IMR-90 (cell line): ENCODE measurements around the gene COL28A1. TPM values are rescaled to one million over a fixed set of nuclear protein-coding genes. Genes with fewer than 3 reads are reported as not detected.

ENCODE experiments used
- ATAC-seq: fragments of 200-7000 bp; cut with Tn5 transposase; 2 replicates; pipeline ENCODE4 v1.9.1; 2020; ENCODE audit warnings: low read depth, mild to moderate bottlenecking, moderate library complexity
- BruUV-seq: library from RNA; stranded (reverse); fragments of 400-500 nt; replicated peaks from 2 replicates; lab custom pipeline; 2021; lab: Mats Ljungman, UMichigan
- CTCF ChIA-PET: fragments of 300-600 bp; formaldehyde crosslinking; extraction: SDS; loops from one replicate; lab custom pipeline; 2021; ENCODE audit warnings: antibody characterized with exemption; lab: Yijun Ruan, JAX
- POLR2A ChIA-PET: fragments of 300-600 bp; sonication (Branson Sonifier 250); formaldehyde crosslinking; loops from one replicate; lab custom pipeline; 2022; ENCODE audit warnings: antibody characterized with exemption; ENCODE audit not compliant: unreplicated experiment; lab: Charles Lee
- DNase-seq: peaks from one replicate; pipeline ENCODE4 v3.0.0; 2013
- H2AFZ ChIP-seq: replicated peaks from 2 replicates; pipeline ENCODE3; 2013; ENCODE audit warnings: low read length, mild to moderate bottlenecking; ENCODE audit not compliant: poor library complexity
- H2AK5ac ChIP-seq: 2 replicates; pipeline ENCODE4 v1.6.1; 2013; ENCODE audit warnings: low read depth, low read length, inconsistent platforms
- H2AK9ac ChIP-seq: replicated peaks from 2 replicates; pipeline ENCODE3; 2013; ENCODE audit warnings: mild to moderate bottlenecking, low read depth, low read length, moderate library complexity; ENCODE audit not compliant: poor library complexity
- H2BK120ac ChIP-seq: 2 replicates; pipeline ENCODE4 v1.6.1; 2013; ENCODE audit warnings: low read depth, low read length, inconsistent platforms
- H2BK15ac ChIP-seq: 3 replicates; pipeline ENCODE4 v1.6.1; 2013; ENCODE audit warnings: low read depth, low read length, inconsistent platforms
- H2BK20ac ChIP-seq: 2 replicates; pipeline ENCODE4 v1.6.1; 2013; ENCODE audit warnings: low read depth, mild to moderate bottlenecking, inconsistent platforms, low read length, moderate library complexity
- H2BK5ac ChIP-seq: 2 replicates; pipeline ENCODE4 v1.6.1; 2013; ENCODE audit warnings: mild to moderate bottlenecking, low read depth, low read length, inconsistent platforms; ENCODE audit not compliant: poor library complexity, severe bottlenecking
- H3K14ac ChIP-seq: replicated peaks from 2 replicates; pipeline ENCODE4 v1.6.1; 2013; ENCODE audit warnings: low read depth, low read length, inconsistent platforms
- H3K18ac ChIP-seq: 2 replicates; pipeline ENCODE4 v1.6.1; 2013; ENCODE audit warnings: low read depth, low read length, control low read depth
- H3K23ac ChIP-seq: 2 replicates; pipeline ENCODE4 v1.6.1; 2013; ENCODE audit warnings: low read depth, low read length, inconsistent platforms
- H3K27ac ChIP-seq: 2 replicates; pipeline ENCODE4 v1.5.1; 2013; ENCODE audit warnings: mild to moderate bottlenecking, control low read depth, low read length; ENCODE audit not compliant: insufficient read depth
- H3K27me3 ChIP-seq: 2 replicates; pipeline ENCODE4 v1.6.1; 2013; ENCODE audit warnings: low read length; ENCODE audit not compliant: control insufficient read depth, insufficient read depth
- H3K36me3 ChIP-seq: 2 replicates; pipeline ENCODE4 v1.6.1; 2013; ENCODE audit warnings: low read length, mixed read lengths; ENCODE audit not compliant: control insufficient read depth, insufficient read depth
- H3K4ac ChIP-seq: 2 replicates; pipeline ENCODE4 v1.6.1; 2013; ENCODE audit warnings: low read depth, low read length, inconsistent platforms
- H3K4me1 ChIP-seq: 2 replicates; pipeline ENCODE4 v1.6.1; 2013; ENCODE audit warnings: low read length, mixed read lengths; ENCODE audit not compliant: control insufficient read depth, insufficient read depth
- H3K4me2 ChIP-seq: 2 replicates; pipeline ENCODE4 v1.6.1; 2013; ENCODE audit warnings: low read depth, mild to moderate bottlenecking, control low read depth, low read length, moderate library complexity
- H3K4me3 ChIP-seq: 2 replicates; pipeline ENCODE4 v1.5.1; 2013; ENCODE audit warnings: low read depth, mild to moderate bottlenecking, control low read depth, low read length, moderate library complexity; ENCODE audit not compliant: insufficient read depth
- H3K56ac ChIP-seq: 2 replicates; pipeline ENCODE4 v1.6.1; 2013; ENCODE audit warnings: low read length, inconsistent platforms; ENCODE audit not compliant: insufficient read depth; ENCODE audit errors: extremely low read depth
- H3K79me1 ChIP-seq, 2 experiments: 2 replicates each; pipeline ENCODE4 v1.6.1; 2013; ENCODE audit warnings: low read length in 2 of 2, inconsistent platforms in 1 of 2, low read depth in 1 of 2
- H3K9ac ChIP-seq: 2 replicates; pipeline ENCODE4 v1.6.1; 2013; ENCODE audit warnings: low read depth, low read length, control low read depth
- H3K9me1 ChIP-seq: 2 replicates; pipeline ENCODE4 v1.6.1; 2013; ENCODE audit warnings: low read length, inconsistent platforms; ENCODE audit not compliant: insufficient read depth
- H3K9me3 ChIP-seq: 2 replicates; pipeline ENCODE4 v1.6.1; 2013; ENCODE audit warnings: low read length; ENCODE audit not compliant: control insufficient read depth, insufficient read depth
- H4K20me1 ChIP-seq: 2 replicates; pipeline ENCODE4 v1.6.1; 2013; ENCODE audit warnings: low read length, inconsistent platforms; ENCODE audit not compliant: insufficient read depth
- H4K5ac ChIP-seq: 2 replicates; pipeline ENCODE4 v1.6.1; 2013; ENCODE audit warnings: mild to moderate bottlenecking, low read depth, low read length, control low read depth
- H4K8ac ChIP-seq, 2 experiments: 2 replicates each; pipeline ENCODE4 v1.6.1; 2013; ENCODE audit warnings: low read depth in 2 of 2, low read length in 2 of 2, control low read depth in 1 of 2, inconsistent platforms in 1 of 2
- H4K91ac ChIP-seq: 2 replicates; pipeline ENCODE4 v1.6.1; 2013; ENCODE audit warnings: low read depth, low read length, inconsistent platforms; ENCODE audit not compliant: insufficient read depth
- BHLHE40 ChIP-seq: fragments of 150-350 bp; IDR thresholded peaks from 2 replicates; pipeline ENCODE4 v1.6.1; 2016; ENCODE audit warnings: mild to moderate bottlenecking, low read depth, low read length
- CEBPB ChIP-seq: IDR thresholded peaks from 2 replicates; pipeline ENCODE4 v1.6.1; 2012; ENCODE audit warnings: low read depth, low read length, improper control_type of control experiment
- CTCF ChIP-seq: conservative IDR thresholded peaks from 2 replicates; pipeline ENCODE4 v1.5.1; 2012; ENCODE audit warnings: mild to moderate bottlenecking, low read depth, low read length, improper control_type of control experiment
- ELK1 ChIP-seq: fragments of 150-350 bp; IDR thresholded peaks from 2 replicates; pipeline ENCODE4 v1.6.1; 2016; ENCODE audit warnings: low read depth, mild to moderate bottlenecking, low read length, moderate library complexity, borderline replicate concordance
- FOS ChIP-seq: fragments of 150-350 bp; IDR thresholded peaks from 2 replicates; pipeline ENCODE4 v1.6.1; 2016; ENCODE audit warnings: low read depth, low read length
- MXI1 ChIP-seq: IDR thresholded peaks from 2 replicates; pipeline ENCODE4 v1.6.1; 2012; ENCODE audit warnings: low read depth, mild to moderate bottlenecking, low read length, moderate library complexity, borderline replicate concordance
- NFE2L2 ChIP-seq: fragments of 150-350 bp; IDR thresholded peaks from 2 replicates; pipeline ENCODE4 v1.6.1; 2016; ENCODE audit warnings: low read depth, mild to moderate bottlenecking, low read length
- RCOR1 ChIP-seq: IDR thresholded peaks from 2 replicates; pipeline ENCODE4 v1.6.1; 2012; ENCODE audit warnings: mild to moderate bottlenecking, low read length, improper control_type of control experiment; ENCODE audit not compliant: insufficient replicate concordance
- RFX5 ChIP-seq: IDR thresholded peaks from 2 replicates; pipeline ENCODE4 v1.8.0; 2012; ENCODE audit warnings: low read depth, mild to moderate bottlenecking, low read length, moderate library complexity
- USF2 ChIP-seq: fragments of 150-350 bp; IDR thresholded peaks from 2 replicates; pipeline ENCODE4 v1.6.1; 2017; ENCODE audit warnings: mild to moderate bottlenecking, antibody characterized with exemption, low read length, low read depth
- WGBS, 2 experiments: methylation state at CpG; one replicate each; pipeline versions ENCODE4 v1.1.5 to v1.1.7; 2013; ENCODE audit warnings: missing lambda C conversion rate in 2 of 2; ENCODE audit not compliant: insufficient read length in 1 of 2; ENCODE audit errors: extremely low coverage in 2 of 2; 5-methylcytosine and 5-hydroxymethylcytosine counted together
- dilution Hi-C: fragments of 300-500 bp; cut with HindIII; formaldehyde crosslinking; loops from one replicate; pipeline ENCODE4 v1.14.3; 2018; ENCODE audit warnings: low sequenced_read_pairs; ENCODE audit not compliant: unreplicated experiment
- in situ Hi-C: fragments of 300-500 bp; cut with MboI; formaldehyde crosslinking; loops from 3 replicates; pipeline ENCODE4 v1.14.3; 2019; ENCODE audit warnings: low sequenced_read_pairs, inconsistent platforms, mixed read lengths
- intact Hi-C: fragments of 100-400 bp; cut with micrococcal nuclease; formaldehyde crosslinking; loops from 2 replicates; pipeline ENCODE4 v1.10.0; 2022
- polyA plus RNA-seq, 3 experiments: library from polyadenylated mRNA; depleted of rRNA; stranded (reverse); fragments of >200 nt; gene quantifications; 2 replicates each; pipeline ENCODE4 v1.2.3, GENCODE V29; 2012; ENCODE audit warnings: low replicate concordance in 1 of 3
- total RNA-seq: library from RNA; depleted of rRNA; stranded (reverse); fragments of >200 nt; gene quantifications from 2 replicates; pipeline ENCODE4 v1.2.3, GENCODE V29; 2012

COL28A1 gene
- total and polyA plus RNA-seq, 2 of the 4 experiments (the other 2 are of a cell fraction) = under 0.01 to 0.05 TPM

GRCh38 chr7:7426676-7427075 lies 109.0 kb downstream of the COL28A1 start:
- dilution Hi-C loops = no loop called here
- no peak overlapping the region for H3K4me3 ChIP-seq
- no peak overlapping the region for H3K9ac ChIP-seq
- WGBS, 2 experiments = no CpG with 5 or more reads among the region's 2 CpGs
- H3K18ac ChIP-seq = no peak overlapping the region
- DNase-seq (no peak), ATAC-seq (no peak)
- CTCF ChIA-PET = no interaction called here
- H2BK20ac ChIP-seq = no peak overlapping the region
- no peak overlapping the region for H2AFZ ChIP-seq
- no peak overlapping the region for H2BK120ac ChIP-seq
- intact Hi-C loops = loop anchor here (5.0 to 10.0 kb wide), 2 partner anchors 216 to 538 kb away; partner anchors contain the start of genes GLCCI1 and UMAD1
- no peak overlapping the region for H3K27ac ChIP-seq
- H4K5ac ChIP-seq = no peak overlapping the region
- H3K27me3 ChIP-seq = no peaks in the 10 kb centered on the region
- TF ChIP-seq USF2 (no peak), BHLHE40 (no peak), NFE2L2 (no peak), MXI1 (no peak), CTCF (no peak), RFX5 (no peak), FOS (no peak), RCOR1 (no peak), ELK1 (no peak), CEBPB (no peak)
- H3K14ac ChIP-seq = no peak overlapping the region
- H2BK5ac ChIP-seq = no peak overlapping the region
- no peak overlapping the region for H4K91ac ChIP-seq
- H3K36me3 ChIP-seq = no peaks in the 10 kb centered on the region
- POLR2A ChIA-PET = no interaction called here
- H3K79me1 ChIP-seq = no peaks in the 10 kb centered on the region
- H4K20me1 ChIP-seq = no peaks in the 10 kb centered on the region
- H3K9me1 ChIP-seq = no peaks in the 10 kb centered on the region
- in situ Hi-C loops = loop anchor here (5.0 to 25.0 kb wide), 5 partner anchors 111 to 788 kb away; partner anchors contain the start of genes COL28A1 and GLCCI1
- H3K4ac ChIP-seq = no peak overlapping the region
- H3K23ac ChIP-seq = no peak overlapping the region
- H3K56ac ChIP-seq = no peak overlapping the region
- no TSS peak for BruUV-seq
- H3K4me2 ChIP-seq = no peak overlapping the region
- H2AK9ac ChIP-seq = no peak overlapping the region
- H2BK15ac ChIP-seq = no peak overlapping the region
- no peaks in the 10 kb centered on the region for H3K9me3 ChIP-seq
- H3K4me1 ChIP-seq = 0 out of 2 replicates have a peak, but pooled peaks cover 1% of the 10 kb centered on the region
- no peak overlapping the region for H2AK5ac ChIP-seq
- no peak overlapping the region for H4K8ac ChIP-seq
